ENCODE measurements around the gene IL17REL. TPM values are rescaled to one million over a fixed set of nuclear protein-coding genes. Genes with fewer than 3 reads are reported as not detected.

Gene IL17REL
- total RNA-seq, result not detected in 2 replicates

DNA sequence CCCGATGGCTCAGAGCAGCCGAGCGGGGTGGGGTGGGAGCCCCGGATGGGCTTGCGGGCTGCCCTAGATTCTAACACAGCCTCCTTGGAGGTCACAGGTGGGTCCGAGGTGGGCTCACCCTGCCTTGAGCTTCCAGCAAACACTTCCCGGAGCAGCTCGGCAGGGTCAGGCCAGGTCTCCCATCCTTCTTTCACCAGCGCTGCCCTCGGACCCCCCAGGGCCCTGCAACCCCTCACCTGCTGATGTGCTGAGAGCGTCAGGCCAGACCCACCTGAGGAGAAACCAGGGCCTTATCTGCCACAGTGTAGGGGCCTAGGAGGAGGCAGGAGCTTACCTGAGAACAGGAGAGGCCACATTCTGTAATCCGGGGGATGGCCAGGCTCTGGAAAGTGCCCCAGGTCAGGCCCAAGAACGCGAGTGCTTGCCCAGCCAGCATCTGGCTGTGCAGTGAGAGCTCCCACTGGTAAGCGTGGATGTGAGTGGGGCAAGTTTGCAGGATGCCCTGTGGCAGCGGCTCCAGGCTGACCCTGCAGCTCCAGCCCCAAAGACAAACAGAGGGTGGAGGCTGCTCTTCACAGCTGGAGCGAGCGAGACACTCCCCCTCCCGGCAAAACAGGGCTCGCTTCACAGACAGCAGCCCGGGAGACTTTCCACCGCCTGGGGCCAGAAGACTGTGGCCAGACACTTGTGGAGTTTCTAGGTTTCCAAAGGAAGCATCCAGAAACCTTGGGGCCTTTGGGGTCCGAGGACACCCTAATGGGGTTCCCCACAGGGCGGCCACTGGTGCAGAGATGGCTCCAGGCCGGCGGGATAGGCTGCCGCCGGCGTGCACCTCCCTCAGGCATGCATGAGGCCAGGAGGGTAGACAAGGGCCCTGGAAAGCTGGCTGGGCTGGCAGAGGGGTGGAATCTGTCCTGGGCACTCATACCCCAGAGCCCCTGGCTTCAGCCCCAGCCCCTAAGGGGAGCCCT lies at the start of gene IL17REL:
Gene IL17REL, minus strand, starts transcription at position 555 of the 971 bp plus-strand sequence. Its CDS starts 119 bp downstream, at position 436.

DNA sequence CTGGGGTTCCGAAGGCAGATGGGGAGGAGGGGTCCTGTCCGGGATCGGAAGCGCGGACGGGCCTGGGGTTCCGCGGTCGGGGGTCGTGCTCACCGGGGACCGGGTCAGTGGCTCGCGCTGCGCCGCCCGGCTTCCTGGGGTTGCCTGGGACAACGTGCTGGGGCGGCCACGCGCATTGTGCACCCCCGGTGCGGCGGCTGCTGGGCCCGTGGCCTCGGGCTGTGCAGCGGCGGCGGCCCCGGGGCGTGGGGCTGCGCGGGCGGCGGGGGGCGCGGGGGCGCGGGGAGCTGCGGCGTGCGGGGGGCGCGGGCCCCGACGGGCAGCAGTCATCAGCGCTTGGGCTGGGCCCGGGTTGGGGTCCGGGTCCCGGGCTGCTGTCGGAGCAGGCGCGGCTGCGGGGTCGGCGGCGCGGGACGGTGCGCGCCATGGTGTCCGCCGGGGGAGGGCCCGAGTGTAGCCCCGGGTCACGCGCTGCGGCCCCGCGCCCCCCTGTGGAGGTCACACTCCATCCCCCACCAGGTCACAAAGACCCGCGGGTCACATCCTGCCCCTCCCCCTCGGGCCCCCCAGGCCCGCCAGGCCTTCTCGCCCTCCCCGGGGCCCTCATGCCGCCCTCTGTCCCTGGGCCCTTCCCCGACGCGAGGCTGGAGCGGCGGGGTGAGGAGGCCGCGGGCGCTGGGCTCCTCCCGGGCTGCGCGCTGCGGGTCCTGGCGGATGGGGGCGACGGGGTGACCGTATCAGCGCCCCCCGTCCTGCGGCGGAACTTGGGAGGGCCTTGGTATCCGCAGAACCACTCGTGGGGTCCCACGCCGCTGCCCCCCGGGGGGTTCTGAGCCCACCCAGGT lies 45.7 kb upstream of the IL17REL start, which contains the start of gene TTLL8:
Gene TTLL8, minus strand, starts transcription at position 238 of the 845 bp plus-strand sequence.

DNA sequence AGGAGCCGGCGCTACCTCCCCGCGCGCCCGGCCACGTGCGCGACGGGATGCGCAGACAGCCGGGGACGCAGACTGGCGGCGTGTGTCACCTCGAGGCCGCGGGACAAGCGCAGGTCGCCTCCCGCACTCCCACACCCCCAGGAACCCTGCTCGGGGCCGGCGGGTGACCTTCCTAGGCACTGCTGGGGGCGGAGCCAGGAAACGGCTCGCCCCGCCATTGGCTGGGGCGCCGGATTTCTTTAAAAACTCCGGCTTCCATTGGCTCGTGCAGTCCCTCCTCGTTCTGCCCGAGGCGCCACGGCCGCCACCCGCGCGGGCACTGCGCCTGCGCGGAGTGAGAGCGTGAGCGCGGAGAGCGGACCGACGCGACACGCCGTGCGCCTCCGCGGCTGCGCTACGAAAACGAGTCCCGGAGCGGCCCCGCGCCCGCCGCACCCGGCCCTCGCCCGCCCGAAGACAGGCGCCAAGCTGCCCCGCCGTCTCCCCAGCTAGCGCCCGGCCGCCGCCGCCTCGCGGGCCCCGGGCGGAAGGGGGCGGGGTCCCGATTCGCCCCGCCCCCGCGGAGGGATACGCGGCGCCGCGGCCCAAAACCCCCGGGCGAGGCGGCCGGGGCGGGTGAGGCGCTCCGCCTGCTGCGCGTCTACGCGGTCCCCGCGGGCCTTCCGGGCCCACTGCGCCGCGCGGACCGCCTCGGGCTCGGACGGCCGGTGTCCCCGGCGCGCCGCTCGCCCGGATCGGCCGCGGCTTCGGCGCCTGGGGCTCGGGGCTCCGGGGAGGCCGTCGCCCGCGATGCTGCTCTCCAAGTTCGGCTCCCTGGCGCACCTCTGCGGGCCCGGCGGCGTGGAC lies 52.2 kb downstream of the IL17REL start, which contains the start of gene PIM3:
Gene PIM3, plus strand, starts transcription at position 614 of the 846 bp plus-strand sequence. Its CDS starts 176 bp downstream, at position 790.

Other genes starting within 250 kb of the IL17REL start
- gene BRD1, start 184.9 kb downstream of the IL17REL start, total RNA-seq, result 16.7 and 27.4 TPM in 2 replicates
- 9.3 and 9.9 TPM in 2 replicates for gene ZBED4, start 158.9 kb downstream of the IL17REL start, total RNA-seq
- gene ALG12, start 94.3 kb downstream of the IL17REL start, total RNA-seq, result 15.7 and 23.0 TPM in 2 replicates
- gene CRELD2, start 94.1 kb downstream of the IL17REL start, total RNA-seq, result 40.8 and 95.9 TPM in 2 replicates
- 29.1 and 35.1 TPM in 2 replicates for gene PIM3, start 52.0 kb downstream of the IL17REL start, total RNA-seq
- gene TTLL8, start 45.5 kb upstream of the IL17REL start, total RNA-seq, result not detected in 2 replicates
- 2.5 TPM in 1 of 2 replicates, not detected in the other for gene MLC1, start 72.7 kb upstream of the IL17REL start, total RNA-seq
- 2.9 and 5.1 TPM in 2 replicates for gene MOV10L1, start 77.2 kb upstream of the IL17REL start, total RNA-seq
- 0.35 and 0.60 TPM in 2 replicates for gene PANX2, start 158.0 kb upstream of the IL17REL start, total RNA-seq
- gene TRABD, start 173.1 kb upstream of the IL17REL start, total RNA-seq, result 21.9 and 26.9 TPM in 2 replicates
- 24.5 and 33.3 TPM in 2 replicates for gene SELENOO, start 188.2 kb upstream of the IL17REL start, total RNA-seq
- 18.3 and 23.2 TPM in 2 replicates for gene TUBGCP6, start 232.3 kb upstream of the IL17REL start, total RNA-seq
- gene HDAC10, start 238.5 kb upstream of the IL17REL start, total RNA-seq, result 20.8 and 39.8 TPM in 2 replicates
- gene MAPK12, start 248.9 kb upstream of the IL17REL start, total RNA-seq, result 29.5 and 36.9 TPM in 2 replicates